Caco-2 (cell line): Measurements from ENCODE around the gene PARD3. TPM values are rescaled to one million over a fixed set of nuclear protein-coding genes. Genes with fewer than 3 reads are reported as not detected.

ENCODE experiments used
- BruUV-seq: library from RNA; stranded (reverse); fragments of 400-500 nt; replicated peaks from 2 replicates; lab custom pipeline; 2021; lab: Mats Ljungman, UMichigan
- CTCF ChIA-PET: fragments of 300-600 bp; sonication (Branson Sonifier 250); formaldehyde crosslinking; loops from one replicate; lab custom pipeline; 2022; ENCODE audit warnings: antibody characterized with exemption; lab: Charles Lee
- POLR2A ChIA-PET: fragments of 300-600 bp; sonication (Branson Sonifier 250); formaldehyde crosslinking; loops from one replicate; lab custom pipeline; 2022; ENCODE audit warnings: antibody characterized with exemption; lab: Charles Lee
- DNase-seq, 2 experiments: peaks; one replicate each; pipeline versions ENCODE4 v3.0.0 to v3.0.0-alpha.2; 2020 to 2022
- H3K27me3 ChIP-seq: replicated peaks from 2 replicates; pipeline ENCODE4 v1.6.0; 2011; ENCODE audit warnings: low read length; ENCODE audit not compliant: control insufficient read depth, insufficient read depth
- H3K36me3 ChIP-seq: 2 replicates; pipeline ENCODE4 v1.5.1; 2011; ENCODE audit warnings: low read length; ENCODE audit not compliant: control insufficient read depth, insufficient read depth
- H3K4me1 ChIP-seq: fragments of 250-450 bp; sonication (Bioruptor Pico); 2 replicates; pipeline ENCODE4 v1.5.1; 2020; ENCODE audit warnings: mild to moderate bottlenecking
- H3K4me3 ChIP-seq: 2 replicates; pipeline ENCODE4 v1.5.1; 2011; ENCODE audit warnings: low read depth, mild to moderate bottlenecking, control low read depth, low read length
- H3K9me3 ChIP-seq: fragments of 250-450 bp; sonication (Bioruptor Pico); 2 replicates; pipeline ENCODE4 v1.5.1; 2020; ENCODE audit warnings: mild to moderate bottlenecking, moderate library complexity
- H3K27ac Mint-ChIP-seq: one replicate; pipeline ENCODE4 v1.8.0; 2022; ENCODE audit warnings: mixed read lengths; ENCODE audit not compliant: unreplicated experiment
- H3K27me3 Mint-ChIP-seq: one replicate; pipeline ENCODE4 v1.8.0; 2022; ENCODE audit warnings: mixed read lengths; ENCODE audit not compliant: insufficient read depth, unreplicated experiment
- H3K36me3 Mint-ChIP-seq: one replicate; pipeline ENCODE4 v1.8.0; 2022; ENCODE audit warnings: mild to moderate bottlenecking, mixed read lengths; ENCODE audit not compliant: insufficient read depth, unreplicated experiment
- H3K4me1 Mint-ChIP-seq: one replicate; pipeline ENCODE4 v1.8.0; 2022; ENCODE audit warnings: low read depth, mixed read lengths; ENCODE audit not compliant: unreplicated experiment
- H3K4me3 Mint-ChIP-seq: one replicate; pipeline ENCODE4 v1.8.0; 2022; ENCODE audit warnings: mild to moderate bottlenecking, moderate library complexity, mixed read lengths; ENCODE audit not compliant: unreplicated experiment
- H3K9me3 Mint-ChIP-seq: one replicate; pipeline ENCODE4 v1.8.0; 2022; ENCODE audit warnings: mixed read lengths; ENCODE audit not compliant: unreplicated experiment
- intact Hi-C: fragments of 100-400 bp; cut with micrococcal nuclease; formaldehyde crosslinking; loops from one replicate; pipeline ENCODE4 v1.10.0; 2022; ENCODE audit not compliant: unreplicated experiment
- total RNA-seq: library from RNA; stranded (reverse); gene quantifications from 2 replicates; pipeline ENCODE4 v1.2.3, GENCODE V29; 2022
- TF ChIP-seq, protein P1 (sequence below), 2 experiments: fragments of 200-600 bp in 1 of 2; IDR thresholded peaks; 1 replicate in 1 of 2; 2 replicates in 1 of 2; pipeline versions ENCODE4 v1.5.1 to v1.8.0; 2011 to 2022; ENCODE audit warnings: antibody characterized with exemption in 1 of 2, control low read depth in 1 of 2, inconsistent platforms in 1 of 2, low read depth in 1 of 2, low read length in 1 of 2, mild to moderate bottlenecking in 1 of 2, moderate library complexity in 1 of 2; ENCODE audit not compliant: insufficient read depth in 1 of 2, severe bottlenecking in 1 of 2, unreplicated experiment in 1 of 2

Gene PARD3
- total RNA-seq, 1 experiment from 2014 or later, result 80.7 TPM

DNA sequence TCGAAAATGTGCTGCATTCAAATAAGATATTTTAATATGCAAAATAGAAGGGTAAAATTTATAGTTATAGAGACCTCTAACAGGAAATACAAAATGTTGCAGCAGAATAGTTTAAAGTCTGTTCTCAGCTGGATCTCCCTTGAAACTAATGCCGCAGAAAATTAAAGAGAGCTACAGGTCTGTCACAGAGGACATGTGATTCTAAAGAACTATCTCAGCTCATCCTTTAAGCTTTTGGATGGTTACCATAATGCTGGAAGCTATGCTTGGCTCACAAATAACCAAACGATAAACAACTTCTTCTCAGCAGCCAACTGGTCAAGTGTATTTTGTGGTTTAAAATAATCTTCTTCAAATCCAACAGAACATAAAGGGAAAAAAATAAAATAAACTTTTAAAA lies 353.0 kb downstream of the PARD3 start:
- no peaks in the 10 kb centered on the region for H3K27me3 Mint-ChIP-seq
- ChIA-PET POLR2A (no interaction called here), CTCF (no interaction called here)
- H3K36me3 Mint-ChIP-seq, result peaks cover 9% of the 10 kb centered on the region
- H3K4me1 ChIP-seq, result no peaks in the 10 kb centered on the region
- no peaks in the 10 kb centered on the region for H3K4me1 Mint-ChIP-seq
- H3K4me3 ChIP-seq, result no peak overlapping the region
- H3K27me3 ChIP-seq, result no peaks in the 10 kb centered on the region
- H3K9me3 Mint-ChIP-seq, result no peaks in the 10 kb centered on the region
- no peak for DNase-seq
- no peak overlapping the region for H3K27ac Mint-ChIP-seq
- no peaks in the 10 kb centered on the region for H3K9me3 ChIP-seq
- H3K4me3 Mint-ChIP-seq, result no peak overlapping the region
- intact Hi-C loops, result no loop called here
- BruUV-seq, result no TSS peak
- TF ChIP-seq, protein P1, sequence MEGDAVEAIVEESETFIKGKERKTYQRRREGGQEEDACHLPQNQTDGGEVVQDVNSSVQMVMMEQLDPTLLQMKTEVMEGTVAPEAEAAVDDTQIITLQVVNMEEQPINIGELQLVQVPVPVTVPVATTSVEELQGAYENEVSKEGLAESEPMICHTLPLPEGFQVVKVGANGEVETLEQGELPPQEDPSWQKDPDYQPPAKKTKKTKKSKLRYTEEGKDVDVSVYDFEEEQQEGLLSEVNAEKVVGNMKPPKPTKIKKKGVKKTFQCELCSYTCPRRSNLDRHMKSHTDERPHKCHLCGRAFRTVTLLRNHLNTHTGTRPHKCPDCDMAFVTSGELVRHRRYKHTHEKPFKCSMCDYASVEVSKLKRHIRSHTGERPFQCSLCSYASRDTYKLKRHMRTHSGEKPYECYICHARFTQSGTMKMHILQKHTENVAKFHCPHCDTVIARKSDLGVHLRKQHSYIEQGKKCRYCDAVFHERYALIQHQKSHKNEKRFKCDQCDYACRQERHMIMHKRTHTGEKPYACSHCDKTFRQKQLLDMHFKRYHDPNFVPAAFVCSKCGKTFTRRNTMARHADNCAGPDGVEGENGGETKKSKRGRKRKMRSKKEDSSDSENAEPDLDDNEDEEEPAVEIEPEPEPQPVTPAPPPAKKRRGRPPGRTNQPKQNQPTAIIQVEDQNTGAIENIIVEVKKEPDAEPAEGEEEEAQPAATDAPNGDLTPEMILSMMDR (IDR thresholded peaks at IDR 0.05; ENCODE audit: insufficient read depth in 1 of 2, low read depth in 1 of 2, low read length in 1 of 2, severe bottlenecking in 1 of 2, unreplicated experiment in 1 of 2), result no peak
- H3K36me3 ChIP-seq, result no peaks in the 10 kb centered on the region

DNA sequence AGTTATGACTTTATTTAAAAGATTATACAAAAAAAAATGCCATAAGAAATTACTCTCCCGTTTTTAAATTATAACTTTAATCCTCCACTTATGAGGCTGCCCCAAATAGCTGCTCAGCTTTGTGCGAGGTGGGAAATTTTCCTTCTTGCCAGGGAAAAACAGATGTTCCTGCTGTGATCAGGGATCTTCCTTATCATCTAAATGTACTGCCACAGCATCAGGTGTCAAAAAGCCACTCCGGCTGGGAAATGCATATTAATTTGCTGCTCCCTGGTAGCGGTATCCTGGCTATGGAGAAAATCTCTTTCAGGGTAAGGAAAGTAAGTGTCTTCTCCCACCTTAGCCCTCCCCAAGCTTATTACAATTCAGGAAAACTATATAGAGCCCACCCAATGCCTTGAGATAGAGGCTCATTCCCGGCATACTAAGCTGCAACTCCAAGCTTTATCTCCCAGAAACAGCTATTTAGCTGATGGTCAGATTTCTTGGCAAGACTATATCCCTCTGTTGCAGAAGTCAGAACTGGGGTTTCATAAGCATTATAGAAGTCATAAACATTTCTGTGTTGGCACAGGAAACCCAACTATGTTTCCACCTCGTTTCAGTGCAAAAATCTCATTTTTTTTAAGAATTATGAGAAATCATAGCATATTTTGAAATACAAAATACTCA lies 360.4 kb downstream of the PARD3 start:
- DNase-seq, result no peak
- no peaks in the 10 kb centered on the region for H3K9me3 Mint-ChIP-seq
- H3K4me3 ChIP-seq, result no peak overlapping the region
- TF ChIP-seq, protein P1 (IDR thresholded peaks at IDR 0.05; ENCODE audit: insufficient read depth in 1 of 2, low read depth in 1 of 2, low read length in 1 of 2, severe bottlenecking in 1 of 2, unreplicated experiment in 1 of 2), result no peak
- H3K36me3 ChIP-seq, result no peaks in the 10 kb centered on the region
- H3K27me3 Mint-ChIP-seq, result no peaks in the 10 kb centered on the region
- H3K4me1 Mint-ChIP-seq, result peaks cover 9% of the 10 kb centered on the region
- H3K9me3 ChIP-seq, result no peaks in the 10 kb centered on the region
- ChIA-PET POLR2A (no interaction called here), CTCF (no interaction called here)
- H3K36me3 Mint-ChIP-seq, result peaks cover 5% of the 10 kb centered on the region
- no peaks in the 10 kb centered on the region for H3K4me1 ChIP-seq
- H3K27ac Mint-ChIP-seq, result no peak overlapping the region
- intact Hi-C loops, result no loop called here
- H3K4me3 Mint-ChIP-seq, result no peak overlapping the region
- no TSS peak for BruUV-seq
- H3K27me3 ChIP-seq, result no peaks in the 10 kb centered on the region

DNA sequence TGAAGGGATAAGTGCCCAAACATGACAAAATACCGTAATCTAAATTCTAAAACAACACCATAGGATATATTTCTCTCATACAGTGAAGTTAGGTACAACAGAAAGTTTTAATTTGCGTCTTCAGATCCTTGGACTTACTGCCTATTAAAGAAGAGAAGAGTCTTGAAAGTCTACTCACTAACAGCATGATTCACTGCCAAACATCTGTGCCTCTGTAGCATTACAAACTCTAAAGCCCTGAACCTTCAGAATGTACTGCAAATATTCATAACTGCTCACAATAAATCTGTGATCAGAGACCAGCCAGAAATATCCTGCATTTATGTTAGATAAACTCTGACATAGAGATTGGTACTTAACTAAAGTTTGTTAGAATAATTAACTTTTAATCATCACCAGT lies 365.3 kb downstream of the PARD3 start:
- H3K4me1 ChIP-seq, result 0 out of 2 replicates have a peak, but pooled peaks cover 5% of the 10 kb centered on the region
- no peak overlapping the region for H3K4me3 ChIP-seq
- ChIA-PET POLR2A (no interaction called here), CTCF (no interaction called here)
- no peak overlapping the region for H3K27ac Mint-ChIP-seq
- no peaks in the 10 kb centered on the region for H3K36me3 Mint-ChIP-seq
- intact Hi-C loops, result no loop called here
- no TSS peak for BruUV-seq
- TF ChIP-seq, protein P1 (IDR thresholded peaks at IDR 0.05; ENCODE audit: insufficient read depth in 1 of 2, low read depth in 1 of 2, low read length in 1 of 2, severe bottlenecking in 1 of 2, unreplicated experiment in 1 of 2), result no peak
- no peak for DNase-seq
- H3K27me3 Mint-ChIP-seq, result no peaks in the 10 kb centered on the region
- H3K9me3 Mint-ChIP-seq, result no peaks in the 10 kb centered on the region
- no peaks in the 10 kb centered on the region; the same call in 1 of the 2 replicates for H3K36me3 ChIP-seq
- H3K9me3 ChIP-seq, result no peaks in the 10 kb centered on the region
- H3K27me3 ChIP-seq, result no peaks in the 10 kb centered on the region
- H3K4me1 Mint-ChIP-seq, result peaks cover 11% of the 10 kb centered on the region
- no peak overlapping the region for H3K4me3 Mint-ChIP-seq
